ENCODE measurements around the gene ADD3.
"Not testable (repeated sequence)": the region's sequence is repeated elsewhere in the genome, so short reads cannot be mapped to it uniquely, and the experiment has no call there.

The ADD3 gene

DNA sequence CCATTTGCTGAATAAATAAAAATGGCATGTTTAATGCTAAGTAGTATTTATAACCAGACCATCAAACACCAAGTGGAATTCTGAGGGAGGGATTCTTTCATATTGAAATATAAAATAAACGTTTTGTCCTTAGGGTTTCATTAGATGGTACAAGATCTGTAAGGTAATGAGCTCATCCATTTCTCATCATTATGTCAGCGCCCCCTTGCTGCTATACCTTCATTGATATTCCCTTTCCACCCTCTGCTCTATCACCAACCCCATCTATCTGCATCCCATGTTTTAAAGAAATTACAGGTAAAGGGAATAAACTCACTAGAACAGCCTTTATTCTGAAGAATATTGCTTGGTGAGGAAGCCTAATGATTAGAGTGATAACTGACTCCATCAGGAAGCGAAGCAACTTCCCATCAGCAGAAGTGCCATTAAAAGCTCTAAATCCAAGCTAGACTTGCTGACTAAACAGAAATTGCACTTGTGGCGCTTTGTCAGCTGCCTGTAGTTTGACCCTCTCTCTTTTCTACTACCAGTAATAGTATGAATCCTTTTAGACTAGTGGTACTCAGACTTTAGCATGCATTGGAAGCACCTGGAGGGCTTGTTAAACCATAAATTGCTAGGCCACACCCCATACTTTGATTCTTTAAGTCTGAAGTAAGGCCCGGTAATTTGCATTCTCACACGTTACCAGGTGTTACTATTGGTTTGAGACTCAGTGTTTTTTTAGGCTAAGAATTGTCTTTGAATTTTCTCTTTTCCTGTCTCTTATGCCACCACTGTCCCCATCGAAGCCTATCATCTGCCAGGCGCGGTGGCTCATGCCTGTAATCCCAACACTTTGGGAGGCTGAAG is 27.5 kb downstream of the ADD3 start:
- no peak for DNase-seq

DNA sequence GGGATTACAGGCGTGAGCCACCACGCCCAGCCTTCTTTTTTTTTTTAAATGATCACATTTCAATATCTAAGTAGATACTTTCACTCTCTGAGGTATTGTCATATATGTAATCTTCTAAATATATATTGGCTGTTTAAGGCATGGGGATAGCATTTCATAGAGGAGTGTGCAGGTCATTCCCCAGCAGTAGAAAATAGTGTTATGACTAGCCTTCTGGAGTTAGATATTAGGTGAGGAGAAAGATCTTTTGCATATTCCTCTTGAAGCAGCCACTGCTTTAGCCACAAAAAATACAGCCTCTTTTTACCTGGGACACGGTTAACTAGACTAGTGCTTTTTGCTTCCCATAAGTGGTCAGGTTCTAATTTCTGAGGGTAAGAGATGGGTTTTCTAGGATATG is 28.9 kb downstream of the ADD3 start:
- DNase-seq: no peak

DNA sequence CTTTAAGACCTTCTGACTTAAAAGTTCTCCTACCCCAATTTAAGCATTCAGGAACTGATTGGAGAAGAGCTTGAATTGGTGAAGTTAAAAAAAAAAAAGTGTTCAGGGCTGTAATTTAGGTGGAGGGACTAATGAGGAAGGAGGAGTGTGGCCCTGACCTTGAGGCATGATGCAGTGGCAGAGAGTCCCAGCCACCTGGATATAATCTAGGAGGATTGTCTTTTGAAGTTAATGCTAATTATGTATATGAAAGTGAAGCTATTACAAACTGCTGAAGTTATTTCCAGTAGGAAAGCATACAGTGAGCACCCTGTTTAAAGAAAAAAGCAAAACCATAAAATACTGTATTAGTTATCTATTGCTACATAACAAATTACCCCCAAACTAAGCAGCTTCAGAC is 31.5 kb downstream of the ADD3 start:
- no peak for DNase-seq

DNA sequence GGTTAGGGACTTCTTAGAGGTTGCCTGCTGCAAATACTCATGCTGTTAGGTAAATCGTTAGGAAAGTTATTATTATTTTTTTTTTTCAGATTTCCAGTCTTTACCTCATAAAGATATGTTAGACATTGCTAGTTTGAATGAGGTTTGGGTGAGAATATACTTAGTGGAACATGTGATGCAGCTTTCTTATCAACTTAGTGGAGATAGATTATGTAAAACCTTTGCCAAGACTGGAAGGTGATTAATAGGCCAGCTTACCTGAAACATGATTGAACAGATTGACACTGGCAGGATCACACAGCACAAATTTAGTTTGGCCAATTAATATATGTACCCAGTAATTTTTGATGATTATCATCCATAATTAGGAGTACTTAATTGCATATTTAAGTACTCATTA is 32.3 kb downstream of the ADD3 start:
- DNase-seq: no peak

DNA sequence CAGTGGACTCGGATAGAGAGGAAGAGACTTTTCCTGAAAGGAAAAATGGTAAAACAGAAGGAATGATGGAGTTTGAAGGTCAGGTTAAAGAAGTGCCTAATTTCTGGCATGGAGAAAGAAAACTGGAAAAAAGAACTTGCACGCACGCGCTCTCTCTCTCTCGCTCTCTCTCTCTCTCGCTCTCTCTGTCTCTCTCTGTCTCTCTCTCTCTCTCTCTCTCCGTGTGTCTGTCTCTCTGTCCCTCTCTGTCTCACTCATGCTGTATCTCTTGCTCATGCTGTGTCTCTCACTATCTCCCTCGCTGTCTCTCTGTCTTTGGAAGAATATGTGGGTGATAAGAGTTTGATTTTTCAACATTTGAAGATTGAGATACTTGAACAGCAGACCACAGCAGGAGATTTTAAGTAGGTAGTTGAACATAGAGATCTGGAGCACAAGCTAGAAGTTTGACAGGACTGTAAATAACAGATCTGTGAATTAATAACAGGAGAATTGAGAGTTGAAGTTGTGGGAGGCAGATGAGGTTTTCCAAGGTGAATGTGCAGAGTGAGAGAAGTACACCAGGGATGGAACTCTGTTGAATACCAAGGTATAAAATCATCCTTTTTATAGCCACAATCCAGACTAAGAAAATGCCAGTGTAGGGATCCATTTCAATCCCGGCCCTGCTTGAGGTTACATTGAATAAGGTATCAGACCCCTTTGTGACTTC is 33.1 kb downstream of the ADD3 start:
- no peak for DNase-seq

DNA sequence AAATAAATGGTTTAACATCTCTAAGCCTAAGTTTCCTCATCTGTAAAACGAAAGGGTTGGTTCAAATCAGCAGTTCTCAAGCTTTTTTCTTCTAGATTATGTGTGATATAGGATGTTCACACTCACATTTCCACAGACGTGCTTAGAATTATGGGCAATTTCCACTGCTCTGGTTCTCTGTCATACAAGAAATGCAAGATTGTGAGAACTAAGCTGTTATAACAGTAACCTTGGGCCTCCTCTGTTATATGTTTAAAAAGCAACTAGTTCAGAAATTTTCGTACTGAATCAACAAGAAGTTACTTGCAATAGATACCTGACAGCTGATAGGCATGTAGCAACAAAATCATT is 33.7 kb downstream of the ADD3 start:
- no peak for DNase-seq

DNA sequence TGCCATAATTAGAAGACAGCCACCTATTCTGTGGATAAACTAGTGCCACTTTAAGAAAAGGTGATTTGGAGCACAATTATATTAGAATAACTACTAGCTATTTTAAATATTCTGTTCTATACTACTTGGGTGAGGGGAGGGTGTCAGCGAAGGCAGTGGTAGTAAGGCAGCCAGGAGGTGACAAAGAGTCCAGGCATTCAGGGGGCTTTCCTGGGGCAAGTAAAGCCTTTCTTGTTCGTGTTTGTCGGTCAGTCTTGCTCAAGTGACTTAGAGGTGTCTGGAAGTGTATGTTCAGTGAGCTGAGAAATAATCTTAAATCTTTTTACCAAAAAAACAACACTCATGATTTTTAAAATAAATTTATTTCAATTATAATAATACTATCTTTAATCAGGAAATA is 34.4 kb downstream of the ADD3 start:
- no peak for DNase-seq

DNA sequence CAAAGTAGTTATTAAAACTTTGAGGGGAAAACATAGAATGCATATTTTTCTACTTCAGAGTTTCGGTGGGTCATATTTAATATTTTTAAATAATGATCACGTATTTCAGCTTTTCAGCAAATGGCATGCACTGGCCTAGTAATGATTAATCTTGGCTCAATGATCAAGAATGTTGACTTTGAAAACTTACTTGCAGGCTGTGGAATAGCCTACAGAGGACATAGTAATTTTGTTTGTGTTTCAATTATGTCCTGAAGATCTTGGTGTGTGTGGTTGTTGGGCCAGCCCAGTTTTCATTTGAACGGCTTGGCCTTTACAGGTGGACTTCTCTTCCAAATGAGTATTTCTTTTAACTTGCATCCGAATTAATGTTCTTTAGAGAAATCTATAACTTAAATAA is 35.1 kb downstream of the ADD3 start:
- no peak for DNase-seq

DNA sequence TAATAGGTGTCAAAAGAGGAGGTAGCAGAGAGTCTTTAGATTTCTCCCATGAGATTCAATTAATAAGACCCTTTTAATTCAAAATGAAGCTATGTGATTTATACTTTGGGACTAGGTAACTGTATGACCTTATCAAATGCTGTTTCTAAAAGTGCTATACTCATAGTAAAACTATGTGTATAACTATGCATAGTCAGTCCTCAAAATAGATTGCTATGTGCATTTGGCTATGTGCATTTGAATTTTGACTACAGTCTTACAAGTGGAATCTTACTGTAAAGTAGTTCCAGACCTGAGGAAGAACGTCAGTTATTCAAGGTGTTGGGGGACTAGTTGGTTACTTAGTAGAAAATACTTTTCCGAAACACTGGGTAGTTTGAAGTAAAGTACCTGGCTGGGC is 36.9 kb downstream of the ADD3 start:
- no peak for DNase-seq

DNA sequence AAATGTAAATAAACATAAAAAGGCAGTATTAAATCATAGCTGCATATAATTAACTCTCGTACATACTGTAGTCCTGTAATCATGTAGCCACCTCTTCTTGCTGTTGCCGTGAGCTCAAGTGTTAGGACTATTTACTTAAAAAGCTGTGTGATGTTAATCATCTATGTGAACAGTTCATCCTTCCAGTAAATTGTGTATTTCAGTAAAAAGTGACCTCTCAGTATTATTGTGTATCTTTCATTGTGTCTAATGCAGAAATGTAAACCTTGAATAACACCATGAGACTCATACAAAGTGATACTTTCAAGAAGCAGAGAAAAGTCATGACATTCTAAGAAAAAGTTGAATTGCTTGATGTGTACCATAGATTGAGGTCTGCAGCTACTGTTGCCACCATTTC is 38.0 kb downstream of the ADD3 start:
- DNase-seq: no peak

DNA sequence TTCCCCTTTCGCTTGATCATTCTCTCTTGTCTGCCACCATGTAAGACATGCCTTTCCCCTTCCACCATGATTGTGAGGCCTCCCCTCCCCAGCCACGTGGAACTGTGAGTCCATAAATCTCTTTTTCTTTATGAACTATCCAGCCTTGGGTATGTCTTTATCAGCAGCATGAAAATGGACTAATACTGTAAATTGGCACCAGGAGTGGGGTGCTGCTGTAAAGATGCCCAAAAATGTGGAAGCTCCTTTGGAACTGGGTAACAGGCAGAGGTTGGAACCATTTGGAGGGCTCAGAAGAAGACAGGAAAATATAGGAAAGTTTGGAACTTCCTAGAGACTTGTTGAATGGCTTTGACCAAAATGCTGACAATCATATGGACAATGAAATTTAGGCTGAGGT is 40.4 kb downstream of the ADD3 start:
- not testable (repeated sequence) for DNase-seq

DNA sequence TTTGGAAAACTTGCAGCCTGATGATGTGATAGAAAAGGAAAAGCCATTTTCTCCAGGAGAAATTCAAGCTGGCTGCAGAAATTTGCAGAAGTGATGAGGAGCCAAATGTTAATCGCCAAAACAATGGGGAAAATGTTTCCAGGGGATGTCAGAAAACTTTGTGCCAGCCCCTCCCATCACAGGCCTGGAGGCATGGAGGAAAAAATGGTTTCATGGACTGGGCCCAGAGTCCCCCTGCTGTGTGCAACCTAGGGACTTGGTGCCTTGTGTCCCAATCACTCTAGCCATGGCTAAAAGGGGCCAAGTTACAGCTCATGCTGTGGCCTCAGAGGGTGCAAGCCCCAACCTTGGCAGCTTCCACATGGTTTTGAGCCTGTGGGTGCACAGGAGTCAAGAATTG is 41.0 kb downstream of the ADD3 start:
- no peak for DNase-seq

DNA sequence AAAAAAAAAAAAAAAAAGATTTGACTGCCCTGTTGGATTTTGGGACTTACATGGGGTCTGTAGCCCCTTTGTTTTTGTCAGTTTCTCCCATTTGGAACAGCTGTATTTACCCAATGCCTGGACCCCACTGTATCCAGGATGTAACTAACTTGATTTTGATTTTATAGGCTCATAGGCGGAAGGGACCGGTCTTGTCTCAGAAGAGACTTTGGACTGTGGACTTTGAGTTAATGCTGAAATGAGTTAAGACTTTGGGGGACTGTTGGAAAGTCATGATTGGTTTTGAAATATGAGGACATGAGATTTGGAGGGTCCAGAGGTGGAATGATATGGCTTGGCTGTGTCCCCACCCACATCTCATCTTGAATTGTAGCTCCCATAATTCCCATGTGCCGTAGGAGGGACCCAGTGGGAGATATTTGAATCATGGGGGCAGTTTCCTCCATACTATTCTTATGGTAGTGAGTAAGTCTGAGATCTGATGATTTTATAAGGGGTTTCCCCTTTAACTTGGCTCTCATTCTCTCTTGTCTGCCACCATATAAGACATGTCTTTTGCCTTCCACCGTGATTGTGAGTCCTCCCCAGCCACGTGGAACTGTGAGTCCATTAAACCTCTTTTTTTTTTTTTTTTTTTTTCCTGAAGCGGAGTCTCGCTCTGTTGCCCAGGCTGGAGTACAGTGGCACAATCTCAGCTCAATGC is 42.3 kb downstream of the ADD3 start:
- DNase-seq: not testable (repeated sequence)

DNA sequence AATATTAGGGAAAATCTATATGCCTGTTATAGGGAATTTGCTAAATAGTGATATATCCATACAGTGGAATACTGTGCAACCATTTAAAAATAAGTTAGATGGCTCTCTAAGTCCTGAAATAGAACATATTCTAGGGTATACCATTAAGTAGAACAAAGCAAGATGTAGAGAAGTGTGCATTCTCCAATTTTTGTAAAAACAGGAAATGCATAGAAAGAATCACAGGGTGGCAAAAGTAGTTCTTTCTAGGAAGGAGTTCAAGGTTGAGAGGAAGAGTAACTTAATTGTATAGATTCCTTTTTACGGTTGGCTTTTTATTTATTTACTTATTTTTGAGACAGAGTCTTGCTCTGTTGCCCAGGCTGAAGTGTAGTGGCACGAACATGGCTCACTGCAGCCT is 43.7 kb downstream of the ADD3 start:
- DNase-seq: no peak

DNA sequence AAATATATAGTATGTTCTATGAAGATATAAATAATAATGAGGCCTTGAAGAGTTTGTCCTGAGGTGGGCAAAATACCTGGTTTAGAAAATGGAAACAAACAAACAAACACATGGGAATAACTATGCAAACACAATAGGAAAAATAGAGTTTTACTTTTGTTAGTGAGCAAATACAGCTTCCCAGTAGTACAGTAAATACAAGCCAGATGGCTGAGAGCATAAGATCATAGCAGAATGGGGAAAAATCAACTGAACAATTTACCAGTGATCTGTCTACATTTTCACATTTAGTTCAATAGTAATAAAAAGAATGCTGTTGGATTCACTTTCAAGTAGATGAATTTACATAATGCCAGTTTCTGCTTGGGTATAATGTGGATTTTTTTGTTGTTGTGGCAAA is 45.1 kb downstream of the ADD3 start:
- DNase-seq: no peak

DNA sequence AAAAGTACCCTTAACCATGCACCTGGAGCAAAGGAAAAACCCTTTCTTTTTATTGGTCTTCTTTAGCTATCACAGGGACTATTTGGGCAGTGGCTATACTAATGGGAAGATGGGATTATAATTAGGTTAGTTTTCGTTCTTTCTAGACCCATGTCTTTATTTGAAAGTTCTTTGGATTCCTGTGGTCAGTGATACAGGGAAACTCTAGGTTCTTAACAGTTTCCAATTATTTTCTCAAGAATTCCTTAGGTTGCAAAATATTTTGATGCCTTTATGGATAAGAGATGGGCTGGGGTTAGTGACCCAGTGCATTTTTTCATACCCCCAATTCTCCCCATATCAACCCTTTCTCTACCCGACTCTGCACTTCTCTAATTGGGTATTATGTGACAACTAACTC is 49.0 kb downstream of the ADD3 start:
- no peak for DNase-seq

DNA sequence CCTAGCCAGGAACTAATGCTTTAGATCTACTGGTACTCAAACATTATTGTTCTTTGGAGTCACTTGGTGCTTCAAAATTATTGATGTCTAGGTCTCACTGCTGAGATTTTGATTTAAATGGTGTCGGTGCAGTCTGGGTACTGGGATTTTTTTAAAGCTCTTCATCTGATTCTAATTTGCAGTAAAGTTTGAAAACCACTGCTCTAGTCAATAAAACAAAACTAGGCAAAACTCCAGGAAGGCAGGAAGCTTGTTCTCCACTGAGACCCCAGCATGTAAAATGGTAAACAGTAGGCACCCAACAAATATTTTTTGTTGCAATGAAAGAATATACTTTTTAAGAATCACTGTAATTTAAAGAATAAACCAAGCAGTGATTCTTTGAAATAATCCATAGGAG is 49.7 kb downstream of the ADD3 start:
- DNase-seq: no peak

DNA sequence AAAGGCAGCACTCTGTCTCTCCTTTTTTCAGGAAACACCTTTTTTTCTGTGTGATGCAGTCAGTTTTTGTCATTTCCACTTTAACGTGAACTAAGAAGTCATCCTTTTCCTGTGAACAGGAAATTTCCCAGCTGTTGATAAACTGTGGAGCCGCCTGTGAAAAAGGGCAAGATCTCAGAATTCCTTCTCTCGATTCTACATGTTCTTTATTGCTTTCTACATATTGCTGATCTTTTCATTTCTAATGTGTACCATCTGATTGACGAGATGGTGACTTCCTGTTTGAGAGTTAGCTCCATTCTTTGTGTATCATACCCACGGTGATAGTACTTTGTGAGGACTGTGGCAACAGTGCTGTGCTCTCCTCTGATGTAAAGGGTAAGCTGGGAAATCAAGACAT is 50.4 kb downstream of the ADD3 start:
- DNase-seq: no peak

DNA sequence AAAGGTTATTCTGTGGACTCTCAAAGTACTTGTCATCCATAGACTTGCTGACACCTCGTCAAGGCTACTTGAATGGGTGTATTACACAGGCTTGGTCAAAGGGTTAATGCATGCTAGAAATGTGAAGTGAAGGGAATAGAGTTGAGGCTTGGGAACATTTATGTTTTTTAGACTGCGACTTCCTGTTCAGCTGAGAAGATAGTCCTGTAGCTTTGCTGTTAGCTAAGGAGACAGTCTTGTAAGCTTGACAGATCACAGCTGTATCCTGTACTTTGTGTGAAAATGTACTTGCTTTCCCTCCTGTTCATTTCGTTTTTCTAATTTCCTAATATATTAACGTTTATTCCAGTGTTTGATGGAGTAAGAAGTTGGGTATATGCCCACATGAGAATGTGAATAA is 52.1 kb downstream of the ADD3 start:
- no peak for DNase-seq

DNA sequence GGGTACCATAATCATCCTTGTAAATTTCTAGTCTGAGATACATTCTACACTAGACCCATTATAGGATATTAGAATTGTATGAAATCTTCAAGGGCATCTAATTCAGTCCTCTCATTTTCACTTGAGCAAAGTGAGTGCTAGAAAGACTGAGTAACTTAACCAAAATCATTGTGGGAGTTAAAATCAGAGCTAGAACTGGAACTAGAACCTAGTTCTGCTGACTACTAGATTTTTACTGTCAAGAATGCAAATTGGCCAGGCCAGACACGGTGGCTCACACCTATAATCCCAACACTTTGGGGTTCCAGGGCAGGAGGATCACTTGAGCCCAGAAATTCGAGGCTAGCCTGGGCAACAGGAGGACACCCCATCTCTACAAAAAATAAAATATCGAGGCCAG is 53.9 kb downstream of the ADD3 start:
- no peak for DNase-seq

DNA sequence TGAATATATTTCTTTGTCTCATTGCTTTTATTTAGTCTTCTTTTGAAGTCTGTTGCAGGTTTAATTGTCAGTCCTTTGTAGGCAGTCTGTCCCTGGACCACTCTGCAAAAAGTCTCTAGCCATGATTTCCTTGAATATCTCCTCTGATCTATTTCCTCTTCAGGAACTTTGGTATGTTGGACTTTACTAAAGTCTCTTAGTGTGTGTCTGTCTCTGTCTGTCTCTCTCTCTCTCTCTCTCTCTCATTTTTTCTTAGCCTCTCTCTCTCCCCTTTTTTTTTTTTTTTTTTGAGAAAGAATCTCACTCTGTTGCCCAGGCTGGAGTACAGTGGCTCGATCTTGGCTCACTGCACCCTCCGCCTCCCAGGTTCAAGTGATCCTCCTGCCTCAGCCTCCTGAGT is 57.5 kb downstream of the ADD3 start:
- no peak for DNase-seq

DNA sequence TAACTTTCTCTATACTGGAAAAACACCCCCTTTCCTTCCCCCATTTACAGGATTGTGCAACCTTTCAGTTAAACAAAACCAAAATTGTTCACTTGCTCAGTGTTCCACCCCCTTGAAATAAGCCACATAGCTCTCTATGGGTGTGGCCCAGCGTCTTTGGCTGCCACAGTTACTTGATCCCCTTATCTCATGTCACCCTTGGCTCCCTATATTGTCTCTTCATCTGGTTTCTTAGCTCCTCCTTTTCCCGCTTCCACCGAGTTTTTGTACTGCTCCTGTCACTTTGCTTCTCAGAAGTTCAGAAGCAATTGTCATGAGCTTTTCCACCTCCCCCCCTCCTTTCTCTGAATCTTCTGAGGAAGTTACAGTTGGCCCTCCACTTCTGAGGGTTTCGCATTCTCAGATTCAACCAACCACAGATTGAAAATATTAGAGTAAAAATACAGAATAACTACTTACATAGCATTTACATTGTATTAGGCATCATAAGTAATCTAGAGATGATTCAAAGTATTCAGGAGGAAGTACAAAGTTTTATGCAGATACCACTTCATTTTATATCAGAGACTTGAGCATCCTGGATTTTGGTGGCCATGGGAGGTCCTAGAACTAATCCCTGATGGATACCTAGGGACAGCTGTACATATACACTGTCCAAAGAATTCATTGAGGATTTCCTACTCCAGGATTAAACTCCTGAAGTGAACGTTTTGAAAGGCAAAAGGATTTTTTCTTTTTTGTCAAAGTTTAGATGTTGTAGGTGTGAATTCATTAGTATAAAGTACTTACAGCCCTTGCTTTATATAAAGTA is 60.4 kb downstream of the ADD3 start:
- peak; percentile 53 for DNase-seq

DNA sequence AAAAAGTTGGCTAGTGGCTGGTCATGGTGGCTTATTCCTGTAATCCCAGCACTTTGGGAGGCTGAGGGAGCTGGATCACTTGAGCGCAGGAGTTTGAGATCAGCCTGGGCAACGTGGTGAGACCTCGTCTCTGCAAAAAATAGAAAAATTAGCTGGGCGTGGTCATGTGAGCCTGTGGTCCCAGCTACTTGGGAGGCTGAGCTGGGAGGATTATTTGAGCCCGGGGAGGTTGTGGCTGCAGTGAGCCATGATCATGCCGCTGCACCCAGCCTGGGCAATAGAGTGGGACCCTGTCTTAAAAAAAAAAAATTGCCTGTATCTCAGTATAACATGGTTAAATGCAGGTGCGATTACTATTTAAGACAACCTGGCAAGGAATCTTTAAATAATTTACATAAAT is 61.0 kb downstream of the ADD3 start:
- DNase-seq: no peak

All from stimulated activated CD8-positive, alpha-beta memory T cell treated with anti-CD3 and anti-CD28 coated beads, Interleukin-4, amount 100 ng/mL, for 48 hours (primary cell).